ENCODE measurements around the gene PTPRN. TPM values are rescaled to one million over a fixed set of nuclear protein-coding genes. Genes with fewer than 3 reads are reported as not detected.

Gene PTPRN
- total and polyA plus RNA-seq, 10 of the 15 experiments (the other 5 are each of a cell fraction or from before 2014, with no cell fraction given): 0.28 to 0.69 TPM; not detected in 8

DNA sequence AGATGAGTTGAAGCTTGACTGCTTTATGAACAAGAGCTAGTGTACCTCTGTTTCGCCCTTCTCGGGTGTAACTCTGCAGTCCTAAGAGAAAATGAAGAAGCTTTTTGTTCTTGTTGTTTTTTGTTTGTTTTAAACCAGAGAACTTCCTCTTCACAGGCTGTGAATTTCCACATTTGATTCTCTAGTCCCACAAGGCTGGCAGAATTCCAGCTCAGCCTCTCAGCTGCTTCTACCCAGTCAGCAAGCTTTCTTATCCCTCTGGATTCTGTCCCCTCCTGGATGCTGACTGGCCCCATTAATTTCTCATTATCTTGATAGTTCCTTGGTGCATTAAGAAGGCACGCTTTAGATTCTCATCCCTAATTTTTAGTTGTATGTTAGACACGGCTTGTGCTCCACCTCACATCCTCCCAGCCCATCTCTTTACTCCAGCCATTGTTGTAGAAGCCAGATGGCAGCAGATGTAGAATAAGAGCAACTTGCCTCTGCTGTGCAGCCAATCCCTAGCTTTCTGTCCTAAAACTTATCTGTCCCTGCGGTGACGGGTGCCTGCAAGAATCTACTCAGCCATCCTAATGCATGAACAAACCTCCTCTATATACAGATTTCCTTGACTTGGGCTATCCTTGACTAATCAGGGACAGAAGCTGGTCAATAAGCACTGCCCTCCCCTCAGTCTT is 35.7 kb upstream of the PTPRN start (continued):
- no peak for TF ChIP-seq FOS (IDR thresholded peaks at IDR 0.05; ENCODE audit: borderline replicate concordance, extremely low read depth, insufficient read length)
- TF ChIP-seq HDAC2 (IDR thresholded peaks at IDR 0.05): no peak
- no peak for TF ChIP-seq EP300 (IDR thresholded peaks at IDR 0.05; ENCODE audit: borderline replicate concordance in 1 of 2, control insufficient read depth in 1 of 2, low read depth in 2 of 2, low read length in 2 of 2)
- TF ChIP-seq RB1 (IDR thresholded peaks at IDR 0.05; ENCODE audit: borderline replicate concordance): no peak
- TF ChIP-seq NFYA (IDR thresholded peaks at IDR 0.05; ENCODE audit: borderline replicate concordance, low read depth, low read length): no peak

DNA sequence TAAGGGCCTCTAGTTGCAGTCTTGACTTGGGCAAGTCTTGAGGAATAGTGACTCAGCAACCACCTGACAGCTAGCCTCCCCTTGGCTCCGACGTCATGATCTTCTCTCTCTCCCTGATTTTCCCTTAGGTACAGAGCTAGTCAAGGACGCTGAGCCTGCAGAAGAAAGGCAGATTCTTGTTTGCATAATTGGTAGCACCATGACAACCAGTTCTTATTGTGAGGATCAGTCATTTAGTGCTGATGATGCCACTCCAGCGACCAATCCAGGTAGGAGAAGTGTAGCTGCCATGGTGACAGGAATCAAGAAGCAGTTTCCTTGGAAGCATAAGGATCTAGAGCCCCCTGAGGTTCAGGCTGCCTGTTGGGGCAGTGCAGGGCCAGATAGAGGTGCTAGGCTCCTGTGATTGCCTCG is 26.2 kb upstream of the PTPRN start:
- Histone ChIP-seq H3K4me1 (ENCODE audit: control insufficient read depth, insufficient read depth, low read length) (no peaks in the 10 kb centered on the region), H4K20me1 (ENCODE audit: control insufficient read depth, insufficient read depth) (no peaks in the 10 kb centered on the region), H3K27ac (ENCODE audit: control insufficient read depth, insufficient read depth) (no peak overlapping the region), H3K79me2 (ENCODE audit: control insufficient read depth, insufficient read depth, low read length) (no peaks in the 10 kb centered on the region), H3K9ac (ENCODE audit: control insufficient read depth, insufficient read depth, low read length) (no peak overlapping the region), H3K4me3 (no peak overlapping the region), H3K36me3 (ENCODE audit: control insufficient read depth in 2 of 2, insufficient read depth in 2 of 2, low read length in 1 of 2) (no peaks in the 10 kb centered on the region), H3K9me3 (replicated peaks; ENCODE audit: control insufficient read depth, insufficient read depth, low read length) (peaks cover 2% of the 10 kb centered on the region; the same call in 1 of the 3 replicates), H2AFZ (ENCODE audit: control insufficient read depth, low read depth, low read length) (no peak overlapping the region), H3K4me2 (ENCODE audit: control insufficient read depth, insufficient read depth) (no peak overlapping the region), H3K27me3 (replicated peaks in 1 of 2; ENCODE audit: control insufficient read depth in 2 of 2, insufficient read depth in 2 of 2, low read length in 1 of 2) (peaks cover 0 to 5% of the 10 kb centered on the region in 2 experiments; a peak in 2 of 4 replicates)
- 24% methylated on average over 5 of the region's 5 CpGs for WGBS (ENCODE audit: insufficient coverage, insufficient replicate concordance, low lambda C conversion rate, missing lambda C conversion rate)
- intact Hi-C loops (cut with micrococcal nuclease; ENCODE audit: unreplicated experiment): no loop called here
- ChIA-PET SMC1A (ENCODE audit: uncharacterized antibody, unreplicated experiment) (interaction anchor here (0.7 kb wide), 1 partner anchor 9 kb away, joined by 3 read pairs; no protein-coding TSS in a partner anchor), POLR2A (no interaction called here), CTCF (interaction anchor here (1.1 to 1.6 kb wide), 2 partner anchors 14 to 181 kb away, joined by 3 read pairs; no protein-coding TSS in a partner anchor), RAD21 (ENCODE audit: unreplicated experiment) (no interaction called here)
- in situ Hi-C loops (cut with MboI): no loop called here
- no peak for ATAC-seq
- no peak for DNase-seq (ENCODE audit: low read depth, low spot score)
- BruUV-seq (replicated peaks): no TSS peak
- no peak for FAIRE-seq
- TF ChIP-seq EED (IDR thresholded peaks at IDR 0.05; ENCODE audit: low read depth) (no peak), ETV6 (conservative IDR thresholded peaks at IDR 0.05 in 1 of 2, IDR thresholded peaks at IDR 0.05 in 1 of 2; ENCODE audit: borderline replicate concordance in 1 of 2, low read depth in 1 of 2) (no peak), SUPT20H (IDR thresholded peaks at IDR 0.05; ENCODE audit: borderline replicate concordance, control insufficient read depth, low read depth, low read length) (no peak), EZH2 (IDR thresholded peaks at IDR 0.05; ENCODE audit: borderline replicate concordance, control insufficient read depth, low read depth, low read length) (no peak), ZNF274 (IDR thresholded peaks at IDR 0.05; ENCODE audit: insufficient read depth, insufficient read length) (no peak), BMI1 (IDR thresholded peaks at IDR 0.05; ENCODE audit: borderline replicate concordance) (no peak), NR2F1 (conservative IDR thresholded peaks at IDR 0.05) (no peak), NFXL1 (IDR thresholded peaks at IDR 0.05; ENCODE audit: borderline replicate concordance) (no peak), SPI1 (IDR thresholded peaks at IDR 0.05; ENCODE audit: borderline replicate concordance, insufficient read depth, low read depth, low read length) (no peak), PAX8 (IDR thresholded peaks at IDR 0.05) (no peak), SMC3 (IDR thresholded peaks at IDR 0.05; ENCODE audit: borderline replicate concordance, low read length) (no peak), EGR1 (IDR thresholded peaks at IDR 0.05; ENCODE audit: borderline replicate concordance in 1 of 2, low read depth in 2 of 2, low read length in 2 of 2) (no peak), MTA3 (IDR thresholded peaks at IDR 0.05; ENCODE audit: borderline replicate concordance, low read length) (no peak), NFYB (IDR thresholded peaks at IDR 0.05; ENCODE audit: insufficient read depth, low read depth, low read length) (no peak)
- TF ChIP-seq, protein P1, sequence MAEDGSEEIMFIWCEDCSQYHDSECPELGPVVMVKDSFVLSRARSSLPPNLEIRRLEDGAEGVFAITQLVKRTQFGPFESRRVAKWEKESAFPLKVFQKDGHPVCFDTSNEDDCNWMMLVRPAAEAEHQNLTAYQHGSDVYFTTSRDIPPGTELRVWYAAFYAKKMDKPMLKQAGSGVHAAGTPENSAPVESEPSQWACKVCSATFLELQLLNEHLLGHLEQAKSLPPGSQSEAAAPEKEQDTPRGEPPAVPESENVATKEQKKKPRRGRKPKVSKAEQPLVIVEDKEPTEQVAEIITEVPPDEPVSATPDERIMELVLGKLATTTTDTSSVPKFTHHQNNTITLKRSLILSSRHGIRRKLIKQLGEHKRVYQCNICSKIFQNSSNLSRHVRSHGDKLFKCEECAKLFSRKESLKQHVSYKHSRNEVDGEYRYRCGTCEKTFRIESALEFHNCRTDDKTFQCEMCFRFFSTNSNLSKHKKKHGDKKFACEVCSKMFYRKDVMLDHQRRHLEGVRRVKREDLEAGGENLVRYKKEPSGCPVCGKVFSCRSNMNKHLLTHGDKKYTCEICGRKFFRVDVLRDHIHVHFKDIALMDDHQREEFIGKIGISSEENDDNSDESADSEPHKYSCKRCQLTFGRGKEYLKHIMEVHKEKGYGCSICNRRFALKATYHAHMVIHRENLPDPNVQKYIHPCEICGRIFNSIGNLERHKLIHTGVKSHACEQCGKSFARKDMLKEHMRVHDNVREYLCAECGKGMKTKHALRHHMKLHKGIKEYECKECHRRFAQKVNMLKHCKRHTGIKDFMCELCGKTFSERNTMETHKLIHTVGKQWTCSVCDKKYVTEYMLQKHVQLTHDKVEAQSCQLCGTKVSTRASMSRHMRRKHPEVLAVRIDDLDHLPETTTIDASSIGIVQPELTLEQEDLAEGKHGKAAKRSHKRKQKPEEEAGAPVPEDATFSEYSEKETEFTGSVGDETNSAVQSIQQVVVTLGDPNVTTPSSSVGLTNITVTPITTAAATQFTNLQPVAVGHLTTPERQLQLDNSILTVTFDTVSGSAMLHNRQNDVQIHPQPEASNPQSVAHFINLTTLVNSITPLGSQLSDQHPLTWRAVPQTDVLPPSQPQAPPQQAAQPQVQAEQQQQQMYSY (CRISPR knock-in tag; IDR thresholded peaks at IDR 0.05): no peak

Measured in GM12878 (cell line).